DND-41 (cell line): ENCODE results near the gene SAMD4A.

Experiments
- EZH2 ChIP-seq: IDR thresholded peaks from 3 replicates; pipeline ENCODE4 v1.6.1; 2012; ENCODE audit warnings: borderline replicate concordance, low read depth, mild to moderate bottlenecking, moderate library complexity, low read length, inconsistent platforms; ENCODE audit not compliant: severe bottlenecking
- TF ChIP-seq, protein P1 (sequence below): IDR thresholded peaks from 2 replicates; pipeline ENCODE4 v1.5.1; 2012; ENCODE audit warnings: borderline replicate concordance, low read length, moderate library complexity, mild to moderate bottlenecking; ENCODE audit not compliant: poor library complexity, severe bottlenecking; ENCODE audit errors: extremely low read depth

DNA sequence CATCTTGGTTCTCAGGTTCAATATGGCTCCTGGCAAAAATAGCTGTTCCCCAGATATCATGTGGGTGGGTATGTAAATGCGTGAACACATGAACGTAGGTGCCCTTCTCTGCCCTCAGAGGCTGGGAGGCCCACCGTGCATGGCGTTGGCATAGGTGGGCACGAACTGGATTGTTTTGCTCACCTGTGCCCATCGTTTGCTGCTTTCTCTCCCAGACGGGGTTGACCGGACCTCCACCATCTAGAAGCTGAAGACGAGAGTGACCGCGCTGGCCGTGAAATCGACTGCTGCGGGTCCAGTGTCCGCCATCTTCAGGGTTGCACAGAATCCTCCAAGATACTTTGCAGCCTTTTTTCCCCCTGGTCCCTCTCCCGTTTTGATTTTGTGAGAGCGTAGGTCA lies 221.8 kb downstream of the SAMD4A start:
- TF ChIP-seq, protein P1, sequence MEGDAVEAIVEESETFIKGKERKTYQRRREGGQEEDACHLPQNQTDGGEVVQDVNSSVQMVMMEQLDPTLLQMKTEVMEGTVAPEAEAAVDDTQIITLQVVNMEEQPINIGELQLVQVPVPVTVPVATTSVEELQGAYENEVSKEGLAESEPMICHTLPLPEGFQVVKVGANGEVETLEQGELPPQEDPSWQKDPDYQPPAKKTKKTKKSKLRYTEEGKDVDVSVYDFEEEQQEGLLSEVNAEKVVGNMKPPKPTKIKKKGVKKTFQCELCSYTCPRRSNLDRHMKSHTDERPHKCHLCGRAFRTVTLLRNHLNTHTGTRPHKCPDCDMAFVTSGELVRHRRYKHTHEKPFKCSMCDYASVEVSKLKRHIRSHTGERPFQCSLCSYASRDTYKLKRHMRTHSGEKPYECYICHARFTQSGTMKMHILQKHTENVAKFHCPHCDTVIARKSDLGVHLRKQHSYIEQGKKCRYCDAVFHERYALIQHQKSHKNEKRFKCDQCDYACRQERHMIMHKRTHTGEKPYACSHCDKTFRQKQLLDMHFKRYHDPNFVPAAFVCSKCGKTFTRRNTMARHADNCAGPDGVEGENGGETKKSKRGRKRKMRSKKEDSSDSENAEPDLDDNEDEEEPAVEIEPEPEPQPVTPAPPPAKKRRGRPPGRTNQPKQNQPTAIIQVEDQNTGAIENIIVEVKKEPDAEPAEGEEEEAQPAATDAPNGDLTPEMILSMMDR: no peak
- no peak for TF ChIP-seq EZH2
